K562 (cell line): ENCODE measurements around the gene RCC2. TPM values are rescaled to one million over a fixed set of nuclear protein-coding genes. Genes with fewer than 3 reads are reported as not detected.
A peak's percentile ranks its signal among the peaks of the same experiment; 100 is the strongest.

Experiments used
- ARID3B ChIP-seq: fragments of 250-450 bp; sonication (Bioruptor Pico); IDR thresholded peaks from 2 replicates; pipeline ENCODE4 v1.4.0; 2020; ENCODE audit warnings: borderline replicate concordance
- BRF1 ChIP-seq: IDR thresholded peaks from 3 replicates; pipeline ENCODE4 v1.6.1; 2011; ENCODE audit warnings: borderline replicate concordance, mild to moderate bottlenecking; ENCODE audit not compliant: insufficient read length; ENCODE audit errors: extremely low read depth
- CCAR2 ChIP-seq: fragments of 200-400 bp; formaldehyde crosslinking; IDR thresholded peaks from 2 replicates; pipeline ENCODE4 v1.6.1; 2017; ENCODE audit warnings: mild to moderate bottlenecking, low read depth, low read length
- CHD2 ChIP-seq: IDR thresholded peaks from 2 replicates; pipeline ENCODE4 v1.6.1; 2011; ENCODE audit warnings: low read depth, low read length
- DPF2 ChIP-seq: fragments of 450-650 bp; IDR thresholded peaks from 2 replicates; pipeline ENCODE4 v1.6.1; 2016
- EGR1 ChIP-seq: fragments of 450-650 bp; conservative IDR thresholded peaks from 2 replicates; pipeline ENCODE4 v1.6.1; 2017; ENCODE audit warnings: mild to moderate bottlenecking
- EHMT2 ChIP-seq: fragments of 450-650 bp; IDR thresholded peaks from 2 replicates; pipeline ENCODE4 v1.6.1; 2018; ENCODE audit warnings: antibody characterized with exemption
- FOXP1 ChIP-seq: sonication (generic); formaldehyde crosslinking; IDR thresholded peaks from 2 replicates; pipeline ENCODE4 v1.8.0; 2022; ENCODE audit warnings: mild to moderate bottlenecking, missing genetic modification reagents
- HBP1 ChIP-seq: fragments of 450-650 bp; formaldehyde crosslinking; IDR thresholded peaks from 2 replicates; pipeline ENCODE4 v1.4.0; 2022; ENCODE audit warnings: missing genetic modification characterization
- HIVEP1 ChIP-seq: fragments of 250-450 bp; sonication (Bioruptor Pico); IDR thresholded peaks from 2 replicates; pipeline ENCODE4 v1.4.0; 2020; ENCODE audit warnings: mild to moderate bottlenecking
- KDM2B ChIP-seq: fragments of 250-450 bp; sonication (Bioruptor Pico); IDR thresholded peaks from 2 replicates; pipeline ENCODE4 v1.8.0; 2021; ENCODE audit warnings: mild to moderate bottlenecking, moderate library complexity
- KLF6 ChIP-seq: fragments of 250-450 bp; sonication (Bioruptor Pico); IDR thresholded peaks from 2 replicates; pipeline ENCODE4 v1.4.0; 2020; ENCODE audit warnings: mild to moderate bottlenecking, moderate library complexity, borderline replicate concordance
- MCM3 ChIP-seq: fragments of 450-650 bp; IDR thresholded peaks from 2 replicates; pipeline ENCODE4 v1.6.1; 2016
- RBM39 ChIP-seq: fragments of 200-400 bp; formaldehyde crosslinking; optimal IDR thresholded peaks from 2 replicates; pipeline ENCODE3; 2018; ENCODE audit warnings: low read depth, low read length
- ZBTB7A ChIP-seq: IDR thresholded peaks from 2 replicates; pipeline ENCODE4 v1.6.1; 2011; ENCODE audit warnings: low read depth, mild to moderate bottlenecking, low read length, moderate library complexity, borderline replicate concordance; ENCODE audit not compliant: control insufficient read depth
- ZKSCAN1 ChIP-seq: fragments of 150-350 bp; IDR thresholded peaks from 2 replicates; pipeline ENCODE4 v1.6.1; 2016; ENCODE audit warnings: low read depth, low read length
- ZNF224 ChIP-seq: sonication (generic); formaldehyde crosslinking; IDR thresholded peaks from 2 replicates; pipeline ENCODE4 v1.8.0; 2022; ENCODE audit warnings: mild to moderate bottlenecking, missing genetic modification reagents
- ZNF444 ChIP-seq: fragments of 250-450 bp; sonication (Bioruptor Pico); IDR thresholded peaks from 2 replicates; pipeline ENCODE4 v1.4.0; 2020; ENCODE audit warnings: mild to moderate bottlenecking, moderate library complexity
- polyA plus RNA-seq, 8 experiments: library from polyadenylated mRNA; depleted of rRNA in 4 of 8; stranded (reverse) in 5 of 8; unstranded in 3 of 8; fragments of >200 nt; fragmentation: Nextera tagmentation in 2 of 8; fragmentation: Illumina TruSeq in 1 of 8; extraction: Ambion mirVana in 2 of 8; extraction: Trizol in 1 of 8; gene quantifications; 2 replicates each; pipeline versions ENCODE4 v1.2.1 to v1.2.3, GENCODE V29; 2011 to 2014; ENCODE audit warnings: inconsistent platforms in 1 of 8, missing spikeins in 1 of 8
- total RNA-seq, 7 experiments: library from RNA; depleted of rRNA in 6 of 7; stranded (reverse); fragments of >200 nt in 6 of 7; fragmentation: Illumina TruSeq in 2 of 7; extraction: Trizol in 2 of 7; gene quantifications; 2 replicates each; pipeline versions ENCODE4 v1.2.1 to v1.2.3, GENCODE V29; 2011 to 2021; ENCODE audit warnings: low replicate concordance in 1 of 7
- TF ChIP-seq, protein P1 (sequence below), 2 experiments: IDR thresholded peaks in 1 of 2; conservative IDR thresholded peaks in 1 of 2; 2 replicates each; pipeline ENCODE4 v1.6.1; 2016; ENCODE audit warnings: low read depth in 2 of 2, mild to moderate bottlenecking in 1 of 2, missing compliant biosample characterization in 1 of 2, missing genetic modification characterization in 1 of 2, moderate library complexity in 1 of 2
- TF ChIP-seq, protein P2 (sequence below): fragments of 450-650 bp; conservative IDR thresholded peaks from 2 replicates; pipeline ENCODE4 v1.6.1; 2016; ENCODE audit warnings: missing genetic modification characterization, low read depth, mild to moderate bottlenecking, missing compliant biosample characterization, moderate library complexity
- TF ChIP-seq, protein P3 (sequence below): fragments of 250-450 bp; sonication (Bioruptor Pico); IDR thresholded peaks from 2 replicates; pipeline ENCODE4 v1.8.0; 2022; ENCODE audit warnings: moderate library complexity, mild to moderate bottlenecking, inconsistent platforms

RCC2 gene
- total and polyA plus RNA-seq, 9 of the 15 experiments (the other 6 are each of a cell fraction or from before 2014, with no cell fraction given), result 31.8 to 292 (median 116) TPM

- no peak for TF ChIP-seq HBP1 (CRISPR knock-in tag)
- TF ChIP-seq, protein P1, sequence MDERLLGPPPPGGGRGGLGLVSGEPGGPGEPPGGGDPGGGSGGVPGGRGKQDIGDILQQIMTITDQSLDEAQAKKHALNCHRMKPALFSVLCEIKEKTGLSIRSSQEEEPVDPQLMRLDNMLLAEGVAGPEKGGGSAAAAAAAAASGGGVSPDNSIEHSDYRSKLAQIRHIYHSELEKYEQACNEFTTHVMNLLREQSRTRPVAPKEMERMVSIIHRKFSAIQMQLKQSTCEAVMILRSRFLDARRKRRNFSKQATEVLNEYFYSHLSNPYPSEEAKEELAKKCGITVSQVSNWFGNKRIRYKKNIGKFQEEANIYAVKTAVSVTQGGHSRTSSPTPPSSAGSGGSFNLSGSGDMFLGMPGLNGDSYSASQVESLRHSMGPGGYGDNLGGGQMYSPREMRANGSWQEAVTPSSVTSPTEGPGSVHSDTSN (CRISPR knock-in tag; IDR thresholded peaks at IDR 0.05; ENCODE audit: low read depth), result no peak
- TF ChIP-seq, protein P1 (tag; conservative IDR thresholded peaks at IDR 0.05; ENCODE audit: low read depth), result no peak
- no peak for TF ChIP-seq EHMT2
- TF ChIP-seq RBM39, result no peak
- TF ChIP-seq ZNF224 (CRISPR knock-in tag), result no peak
- TF ChIP-seq, protein P2, sequence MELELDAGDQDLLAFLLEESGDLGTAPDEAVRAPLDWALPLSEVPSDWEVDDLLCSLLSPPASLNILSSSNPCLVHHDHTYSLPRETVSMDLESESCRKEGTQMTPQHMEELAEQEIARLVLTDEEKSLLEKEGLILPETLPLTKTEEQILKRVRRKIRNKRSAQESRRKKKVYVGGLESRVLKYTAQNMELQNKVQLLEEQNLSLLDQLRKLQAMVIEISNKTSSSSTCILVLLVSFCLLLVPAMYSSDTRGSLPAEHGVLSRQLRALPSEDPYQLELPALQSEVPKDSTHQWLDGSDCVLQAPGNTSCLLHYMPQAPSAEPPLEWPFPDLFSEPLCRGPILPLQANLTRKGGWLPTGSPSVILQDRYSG (tag), result no peak
- TF ChIP-seq ZBTB7A, result peak; percentile 27; the same call in 1 of the 2 replicates
- TF ChIP-seq BRF1, result no peak
- no peak for TF ChIP-seq ZNF444 (CRISPR knock-in tag)
- TF ChIP-seq FOXP1 (CRISPR knock-in tag), result no peak
- TF ChIP-seq KDM2B (CRISPR knock-in tag), result no peak
- TF ChIP-seq MCM3, result no peak
- no peak for TF ChIP-seq ARID3B (CRISPR knock-in tag)
- TF ChIP-seq DPF2, result 0 out of 2 replicates have a peak, but pooled peaks have one; percentile 52
- no peak for TF ChIP-seq CCAR2
- TF ChIP-seq CHD2, result no peak
- no peak for TF ChIP-seq ZKSCAN1
- no peak for TF ChIP-seq KLF6 (CRISPR knock-in tag)
- peak; percentile 79 for TF ChIP-seq EGR1
- no peak for TF ChIP-seq HIVEP1 (CRISPR knock-in tag)
- TF ChIP-seq, protein P3, sequence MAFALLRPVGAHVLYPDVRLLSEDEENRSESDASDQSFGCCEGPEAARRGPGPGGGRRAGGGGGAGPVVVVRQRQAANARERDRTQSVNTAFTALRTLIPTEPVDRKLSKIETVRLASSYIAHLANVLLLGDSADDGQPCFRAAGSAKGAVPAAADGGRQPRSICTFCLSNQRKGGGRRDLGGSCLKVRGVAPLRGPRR (CRISPR knock-in tag), result no peak
Observed at GRCh38 chr1:17400725-17401341, 38.6 kb downstream of the RCC2 start (continued).
